GM12874 (cell line): ENCODE data around the gene GSTA2.

Source experiments
- CTCF ChIP-seq: IDR thresholded peaks from 2 replicates; pipeline ENCODE4 v1.5.1; 2011; ENCODE audit warnings: low read depth, mild to moderate bottlenecking, control low read depth, low read length, moderate library complexity; ENCODE audit not compliant: insufficient read depth

Gene GSTA2

GRCh38 chr6:52749556-52750152 lies 13.6 kb downstream of the GSTA2 start:
- no peak for TF ChIP-seq CTCF

- TF ChIP-seq CTCF = no peak
Observed at GRCh38 chr6:52746213-52746612, 17.1 kb downstream of the GSTA2 start.

GRCh38 chr6:52745764-52746201 lies 17.5 kb downstream of the GSTA2 start:
- no peak for TF ChIP-seq CTCF

- TF ChIP-seq CTCF = no peak
Observed at GRCh38 chr6:52741872-52742271, 21.4 kb downstream of the GSTA2 start.

GRCh38 chr6:52739627-52740026 lies 23.6 kb downstream of the GSTA2 start:
- TF ChIP-seq CTCF = no peak

GRCh38 chr6:52739134-52739533 lies 24.1 kb downstream of the GSTA2 start:
- no peak for TF ChIP-seq CTCF

- no peak for TF ChIP-seq CTCF
Observed at GRCh38 chr6:52736145-52736544, 27.1 kb downstream of the GSTA2 start.
